HepG2 (cell line): ENCODE results near the gene MRPL38. TPM values are rescaled to one million over a fixed set of nuclear protein-coding genes. Genes with fewer than 3 reads are reported as not detected.

ENCODE experiments used
- ASH2L ChIP-seq: fragments of 300-600, 200-600 bp; sonication (generic); IDR thresholded peaks from 2 replicates; pipeline ENCODE4 v1.7.0; 2017; ENCODE audit warnings: low read depth, mild to moderate bottlenecking, moderate library complexity, mixed read lengths, low read length; ENCODE audit not compliant: insufficient read length
- BRF2 ChIP-seq: sonication (generic); formaldehyde crosslinking; IDR thresholded peaks from 2 replicates; pipeline ENCODE4 v1.8.1; 2022; ENCODE audit warnings: mild to moderate bottlenecking, missing genetic modification reagents
- CTCF ChIP-seq: sonication (generic); formaldehyde crosslinking; IDR thresholded peaks from 2 replicates; pipeline ENCODE4 v1.5.0; 2020; ENCODE audit warnings: mild to moderate bottlenecking, missing genetic modification reagents, moderate library complexity
- EED ChIP-seq: sonication (generic); formaldehyde crosslinking; IDR thresholded peaks from 2 replicates; pipeline ENCODE4 v1.5.0; 2020; ENCODE audit warnings: mild to moderate bottlenecking, missing genetic modification reagents
- HMG20B ChIP-seq: conservative IDR thresholded peaks from 2 replicates; pipeline ENCODE4 v1.6.1; 2016; ENCODE audit warnings: missing genetic modification reagents, missing compliant biosample characterization
- NCOR1 ChIP-seq: fragments of 200-600 bp; sonication (generic); IDR thresholded peaks from 2 replicates; pipeline ENCODE4 v1.7.0; 2017; ENCODE audit warnings: antibody characterized with exemption, low read length, borderline replicate concordance
- POGZ ChIP-seq: sonication (generic); formaldehyde crosslinking; IDR thresholded peaks from 2 replicates; pipeline ENCODE4 v1.4.0; 2020; ENCODE audit warnings: mild to moderate bottlenecking, missing genetic modification reagents
- SOX5 ChIP-seq: IDR thresholded peaks from 2 replicates; pipeline ENCODE4 v1.6.1; 2016; ENCODE audit warnings: borderline replicate concordance
- ZBTB42 ChIP-seq: sonication (generic); formaldehyde crosslinking; IDR thresholded peaks from 2 replicates; pipeline ENCODE4 v1.5.0; 2020; ENCODE audit warnings: mild to moderate bottlenecking, missing genetic modification reagents
- ZNF326 ChIP-seq: sonication (generic); formaldehyde crosslinking; IDR thresholded peaks from 2 replicates; pipeline ENCODE4 v1.4.0; 2020; ENCODE audit warnings: missing genetic modification reagents, borderline replicate concordance
- ZNF609 ChIP-seq: sonication (generic); formaldehyde crosslinking; IDR thresholded peaks from 2 replicates; pipeline ENCODE4 v1.4.0; 2020; ENCODE audit warnings: mild to moderate bottlenecking, missing genetic modification reagents, borderline replicate concordance
- ZNF674 ChIP-seq: sonication (generic); formaldehyde crosslinking; IDR thresholded peaks from 2 replicates; pipeline ENCODE4 v1.5.0; 2020; ENCODE audit warnings: low read depth, mild to moderate bottlenecking, missing genetic modification reagents
- polyA plus RNA-seq, 8 experiments: library from polyadenylated mRNA; depleted of rRNA in 3 of 8; stranded (reverse) in 7 of 8; unstranded in 1 of 8; fragments of >200 nt; fragmentation: Illumina TruSeq in 4 of 8; extraction: Trizol in 4 of 8; gene quantifications; 2 replicates each; pipeline versions ENCODE4 v1.2.1 to v1.2.3, GENCODE V29; 2011 to 2016; ENCODE audit warnings: low read depth in 4 of 8, missing spikeins in 1 of 8, mixed read lengths in 1 of 8; ENCODE audit not compliant: insufficient read depth in 1 of 8
- total RNA-seq, 5 experiments: library from RNA; depleted of rRNA; stranded (reverse); fragments of >200 nt; fragmentation: Illumina TruSeq; extraction: Trizol; gene quantifications; 2 replicates each; pipeline ENCODE4 v1.2.3, GENCODE V29; 2016; ENCODE audit warnings: low read depth in 1 of 5
- TF ChIP-seq, protein P1 (sequence below): sonication (generic); formaldehyde crosslinking; IDR thresholded peaks from 2 replicates; pipeline ENCODE4 v1.4.0; 2020; ENCODE audit warnings: missing genetic modification reagents
- TF ChIP-seq, protein P2 (sequence below): sonication (generic); formaldehyde crosslinking; IDR thresholded peaks from 2 replicates; pipeline ENCODE4 v1.5.1; 2020; ENCODE audit warnings: mild to moderate bottlenecking, missing genetic modification reagents, moderate library complexity

The MRPL38 gene
- total and polyA plus RNA-seq, 2 of the 13 experiments (the other 11 are each of a cell fraction or from before 2014, with no cell fraction given) = 83.7 to 125 TPM

GRCh38 chr17:75891605-75892555 lies 12.8 kb downstream of the MRPL38 start (continued):
- peak; percentile 80; the same call in 1 of the 2 replicates for TF ChIP-seq ZNF609
- TF ChIP-seq NCOR1 = peak; percentile 51; the same call in 1 of the 2 replicates
- TF ChIP-seq, protein P1, sequence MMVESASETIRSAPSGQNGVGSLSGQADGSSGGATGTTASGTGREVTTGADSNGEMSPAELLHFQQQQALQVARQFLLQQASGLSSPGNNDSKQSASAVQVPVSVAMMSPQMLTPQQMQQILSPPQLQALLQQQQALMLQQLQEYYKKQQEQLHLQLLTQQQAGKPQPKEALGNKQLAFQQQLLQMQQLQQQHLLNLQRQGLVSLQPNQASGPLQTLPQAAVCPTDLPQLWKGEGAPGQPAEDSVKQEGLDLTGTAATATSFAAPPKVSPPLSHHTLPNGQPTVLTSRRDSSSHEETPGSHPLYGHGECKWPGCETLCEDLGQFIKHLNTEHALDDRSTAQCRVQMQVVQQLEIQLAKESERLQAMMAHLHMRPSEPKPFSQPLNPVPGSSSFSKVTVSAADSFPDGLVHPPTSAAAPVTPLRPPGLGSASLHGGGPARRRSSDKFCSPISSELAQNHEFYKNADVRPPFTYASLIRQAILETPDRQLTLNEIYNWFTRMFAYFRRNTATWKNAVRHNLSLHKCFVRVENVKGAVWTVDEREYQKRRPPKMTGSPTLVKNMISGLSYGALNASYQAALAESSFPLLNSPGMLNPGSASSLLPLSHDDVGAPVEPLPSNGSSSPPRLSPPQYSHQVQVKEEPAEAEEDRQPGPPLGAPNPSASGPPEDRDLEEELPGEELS (CRISPR knock-in tag) = peak; percentile 60
- TF ChIP-seq EED (CRISPR knock-in tag) = no peak; the same call in 1 of the 2 replicates
- peak; percentile 51; the same call in 1 of the 2 replicates for TF ChIP-seq SOX5 (CRISPR knock-in tag)
- peak; percentile 9 for TF ChIP-seq POGZ (CRISPR knock-in tag)
- no peak for TF ChIP-seq ZNF674 (CRISPR knock-in tag)
- TF ChIP-seq ZBTB42 (CRISPR knock-in tag) = no peak
- TF ChIP-seq CTCF (CRISPR knock-in tag) = peak; percentile 72
- TF ChIP-seq, protein P2, sequence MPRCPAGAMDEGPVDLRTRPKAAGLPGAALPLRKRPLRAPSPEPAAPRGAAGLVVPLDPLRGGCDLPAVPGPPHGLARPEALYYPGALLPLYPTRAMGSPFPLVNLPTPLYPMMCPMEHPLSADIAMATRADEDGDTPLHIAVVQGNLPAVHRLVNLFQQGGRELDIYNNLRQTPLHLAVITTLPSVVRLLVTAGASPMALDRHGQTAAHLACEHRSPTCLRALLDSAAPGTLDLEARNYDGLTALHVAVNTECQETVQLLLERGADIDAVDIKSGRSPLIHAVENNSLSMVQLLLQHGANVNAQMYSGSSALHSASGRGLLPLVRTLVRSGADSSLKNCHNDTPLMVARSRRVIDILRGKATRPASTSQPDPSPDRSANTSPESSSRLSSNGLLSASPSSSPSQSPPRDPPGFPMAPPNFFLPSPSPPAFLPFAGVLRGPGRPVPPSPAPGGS = no peak
- peak; percentile 56; the same call in 1 of the 2 replicates for TF ChIP-seq ZNF326 (CRISPR knock-in tag)
- TF ChIP-seq HMG20B (CRISPR knock-in tag) = peak; percentile 57; the same call in 1 of the 2 replicates
- TF ChIP-seq BRF2 = no peak; the same call in 1 of the 2 replicates
- peak; percentile 58 for TF ChIP-seq ASH2L
